OCI-LY7 (cell line): ENCODE data around the gene BPIFB3. TPM values are rescaled to one million over a fixed set of nuclear protein-coding genes. Genes with fewer than 3 reads are reported as not detected.

Experiments used
- BruUV-seq: library from RNA; stranded (reverse); fragments of 400-500 nt; replicated peaks from 2 replicates; lab custom pipeline; 2021; lab: Mats Ljungman, UMichigan
- CTCF ChIA-PET: fragments of 300-600 bp; sonication (Branson Sonifier 250); formaldehyde crosslinking; loops from one replicate; lab custom pipeline; 2022; ENCODE audit warnings: antibody characterized with exemption; ENCODE audit not compliant: unreplicated experiment; lab: Charles Lee
- POLR2A ChIA-PET: fragments of 300-600 bp; sonication (Branson Sonifier 250); formaldehyde crosslinking; loops from one replicate; lab custom pipeline; 2022; ENCODE audit warnings: antibody characterized with exemption; lab: Charles Lee
- DNase-seq: peaks from one replicate; pipeline ENCODE4 v3.0.0-alpha.2; 2015; ENCODE audit warnings: low spot score
- H2AFZ ChIP-seq: fragments of 200-600 bp; sonication (generic), shearing (Covaris generic); 2 replicates; pipeline ENCODE4 v1.6.1; 2014; ENCODE audit warnings: mild to moderate bottlenecking, antibody characterized with exemption, low read length, moderate library complexity
- H3K27ac ChIP-seq: fragments of 200-600 bp; sonication (generic); 2 replicates; pipeline ENCODE4 v1.5.1; 2014; ENCODE audit warnings: mixed run types, low read depth, mild to moderate bottlenecking, moderate library complexity, low read length, inconsistent platforms; ENCODE audit not compliant: poor library complexity, severe bottlenecking
- H3K36me3 ChIP-seq: fragments of 200-600 bp; sonication (generic); 2 replicates; pipeline ENCODE4 v1.6.1; 2014; ENCODE audit warnings: mild to moderate bottlenecking, antibody characterized with exemption, low read length, moderate library complexity, mixed read lengths; ENCODE audit not compliant: insufficient read depth
- H3K4me1 ChIP-seq: fragments of 200-600 bp; sonication (generic); 2 replicates; pipeline ENCODE4 v1.5.1; 2014; ENCODE audit warnings: mild to moderate bottlenecking, low read length; ENCODE audit not compliant: insufficient read depth, poor library complexity, severe bottlenecking
- H3K4me2 ChIP-seq: fragments of 200-600 bp; sonication (generic); 2 replicates; pipeline ENCODE4 v1.6.1; 2014; ENCODE audit warnings: mild to moderate bottlenecking, low read length
- H3K4me3 ChIP-seq: fragments of 200-600 bp; sonication (generic); 2 replicates; pipeline ENCODE4 v1.5.1; 2014; ENCODE audit warnings: mild to moderate bottlenecking, low read depth, low read length; ENCODE audit not compliant: poor library complexity, severe bottlenecking
- H3K79me2 ChIP-seq: fragments of 200-600 bp; sonication (generic); 2 replicates; pipeline ENCODE4 v1.6.1; 2016; ENCODE audit warnings: low read depth, mild to moderate bottlenecking, low read length, moderate library complexity, mixed read lengths; ENCODE audit not compliant: insufficient read depth
- H3K9me2 ChIP-seq: fragments of 200-600 bp; sonication (generic); 2 replicates; pipeline ENCODE4 v1.6.1; 2016; ENCODE audit warnings: mild to moderate bottlenecking, low read length, mixed read lengths; ENCODE audit not compliant: insufficient read depth
- H3K9me3 ChIP-seq: fragments of 200-600 bp; sonication (generic); 2 replicates; pipeline ENCODE4 v1.6.1; 2014; ENCODE audit warnings: mild to moderate bottlenecking, mixed run types, low read length, mixed read lengths
- H4K20me1 ChIP-seq: fragments of 200-600 bp; sonication (generic); 2 replicates; pipeline ENCODE4 v1.6.1; 2014; ENCODE audit warnings: mild to moderate bottlenecking, antibody characterized with exemption, low read length, moderate library complexity, mixed read lengths; ENCODE audit not compliant: insufficient read depth
- CTCF ChIP-seq: fragments of 200-600 bp; sonication (generic); conservative IDR thresholded peaks from 2 replicates; pipeline ENCODE4 v1.5.1; 2014; ENCODE audit warnings: mild to moderate bottlenecking, antibody characterized with exemption, low read length, moderate library complexity, mixed read lengths
- EZH2phosphoT487 ChIP-seq: fragments of 200-600 bp; sonication (generic); IDR thresholded peaks from 2 replicates; pipeline ENCODE4 v1.6.1; 2018; ENCODE audit warnings: low read depth, borderline replicate concordance, mild to moderate bottlenecking, mixed run types, antibody characterized with exemption, low read length, moderate library complexity, mixed read lengths
- intact Hi-C: fragments of 100-400 bp; cut with micrococcal nuclease; formaldehyde crosslinking; loops from one replicate; pipeline ENCODE4 v1.10.0; 2022; ENCODE audit not compliant: unreplicated experiment
- total RNA-seq, 2 experiments: library from RNA; depleted of rRNA in 1 of 2; stranded (reverse); fragments of >200 nt in 1 of 2; shearing (Covaris generic) in 1 of 2; gene quantifications; 2 replicates each; pipeline ENCODE4 v1.2.3, GENCODE V29; 2014 to 2022

Gene BPIFB3
- total RNA-seq, 2 experiments from 2014 or later, result not detected

GRCh38 chr20:33015700-33016580 is 37.8 kb upstream of the BPIFB3 start:
- Histone ChIP-seq H3K4me2 (no peak overlapping the region), H3K4me3 (no peak overlapping the region), H3K36me3 (no peaks in the 10 kb centered on the region), H2AFZ (no peak overlapping the region), H3K4me1 (no peaks in the 10 kb centered on the region), H4K20me1 (no peaks in the 10 kb centered on the region), H3K9me3 (no peaks in the 10 kb centered on the region), H3K9me2 (no peaks in the 10 kb centered on the region), H3K79me2 (no peaks in the 10 kb centered on the region), H3K27ac (no peak overlapping the region)
- POLR2A ChIA-PET, result no interaction called here
- no peak for DNase-seq
- no TSS peak for BruUV-seq
- TF ChIP-seq CTCF (no peak), EZH2phosphoT487 (no peak)
- CTCF ChIA-PET, result no interaction called here
- intact Hi-C loops, result no loop called here

GRCh38 chr20:33016581-33017109 is 37.1 kb upstream of the BPIFB3 start:
- CTCF ChIA-PET, result no interaction called here
- BruUV-seq, result no TSS peak
- DNase-seq, result no peak

More at GRCh38 chr20:33016581-33017109, 37.1 kb upstream of the BPIFB3 start:
- no peaks in the 10 kb centered on the region for H3K79me2 ChIP-seq
- no peak overlapping the region for H3K4me2 ChIP-seq
- no peak overlapping the region for H2AFZ ChIP-seq
- H3K9me2 ChIP-seq, result no peaks in the 10 kb centered on the region
- H3K4me1 ChIP-seq, result no peaks in the 10 kb centered on the region
- no peaks in the 10 kb centered on the region for H3K36me3 ChIP-seq
- H4K20me1 ChIP-seq, result no peaks in the 10 kb centered on the region
- POLR2A ChIA-PET, result no interaction called here
- intact Hi-C loops, result no loop called here
- H3K4me3 ChIP-seq, result no peak overlapping the region
- no peaks in the 10 kb centered on the region for H3K9me3 ChIP-seq
- no peak overlapping the region for H3K27ac ChIP-seq
- no peak for TF ChIP-seq CTCF
- TF ChIP-seq EZH2phosphoT487, result no peak
